ACC112 (cell line): ENCODE measurements around the gene SHISAL2A.
A peak's percentile ranks its signal among the peaks of the same experiment; 100 is the strongest.

Experiments
- H2AFZ ChIP-seq: fragments of 200-600 bp; sonication (generic); one replicate; pipeline ENCODE4 v1.6.0; 2017; ENCODE audit warnings: antibody characterized with exemption, low read length; ENCODE audit not compliant: unreplicated experiment
- H3K27ac ChIP-seq: fragments of 200-600 bp; sonication (generic); 2 replicates; pipeline ENCODE4 v1.5.1; 2014; ENCODE audit warnings: low read depth, mild to moderate bottlenecking, antibody characterized with exemption, low read length, moderate library complexity
- H3K27me3 ChIP-seq: fragments of 200-600 bp; sonication (generic); 2 replicates; pipeline ENCODE4 v1.6.1; 2014; ENCODE audit warnings: mild to moderate bottlenecking, antibody characterized with exemption, low read length, moderate library complexity, mixed read lengths; ENCODE audit not compliant: insufficient read depth
- H3K36me3 ChIP-seq: fragments of 200-600 bp; sonication (generic); 2 replicates; pipeline ENCODE4 v1.6.1; 2016; ENCODE audit warnings: mild to moderate bottlenecking, antibody characterized with exemption, low read length, moderate library complexity, mixed read lengths; ENCODE audit not compliant: insufficient read depth
- H3K4me1 ChIP-seq: fragments of 200-600 bp; sonication (generic); one replicate; pipeline ENCODE4 v1.6.1; 2016; ENCODE audit warnings: low read length, mixed read lengths; ENCODE audit not compliant: insufficient read depth, unreplicated experiment, control insufficient read depth
- H3K4me3 ChIP-seq: fragments of 200-600 bp; sonication (generic); 2 replicates; pipeline ENCODE4 v1.5.1; 2014; ENCODE audit warnings: mild to moderate bottlenecking, low read depth, low read length
- H3K79me2 ChIP-seq: fragments of 200-600 bp; sonication (generic); one replicate; pipeline ENCODE4 v1.6.0; 2016; ENCODE audit warnings: low read length; ENCODE audit not compliant: control insufficient read depth, unreplicated experiment, insufficient read depth

SHISAL2A gene

DNA sequence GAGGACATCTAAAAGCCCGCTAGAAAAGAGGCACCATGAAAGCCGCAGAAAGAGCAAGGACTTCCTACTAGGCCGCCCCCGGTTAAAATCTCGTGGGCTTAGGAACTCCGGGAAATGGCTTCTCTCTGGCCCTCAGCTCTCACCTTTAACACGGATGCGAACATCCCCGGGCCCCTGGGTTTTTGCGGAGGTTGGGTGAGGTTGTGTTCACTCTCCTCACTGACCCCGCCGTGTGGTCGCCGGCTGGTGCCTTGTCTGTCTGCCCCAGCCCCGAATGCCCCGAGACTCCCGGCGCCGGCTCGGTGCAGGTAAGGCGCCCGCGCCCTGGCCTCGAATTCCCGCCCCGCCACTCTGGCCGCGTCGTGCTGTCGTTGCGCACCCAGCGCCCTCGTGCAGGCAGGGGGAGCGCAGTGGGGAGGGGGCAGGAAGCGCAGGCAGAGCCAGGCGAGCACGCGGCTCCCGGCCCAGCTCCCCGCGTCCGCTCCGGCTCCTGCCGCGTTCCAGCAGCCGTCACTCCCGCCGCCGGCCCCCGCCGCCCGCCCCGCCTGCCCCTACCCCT is at the start of gene SHISAL2A:
Gene SHISAL2A (plus strand): TSS at position 437 of the 559 bp plus-strand sequence. CDS start 326 bp downstream, outside the sequence.
- no peak within 1 kb of the TSS for H3K27ac ChIP-seq
- peaks cover 35% of the 10 kb centered on the region for H3K27me3 ChIP-seq
- no peaks in the 10 kb centered on the region for H3K79me2 ChIP-seq
- no peaks in the 10 kb centered on the region for H3K36me3 ChIP-seq
- H3K4me1 ChIP-seq, result no peaks in the 10 kb centered on the region
- H3K4me3 ChIP-seq, result peak within 1 kb of the TSS; percentile 66
- H2AFZ ChIP-seq, result no peak within 1 kb of the TSS

DNA sequence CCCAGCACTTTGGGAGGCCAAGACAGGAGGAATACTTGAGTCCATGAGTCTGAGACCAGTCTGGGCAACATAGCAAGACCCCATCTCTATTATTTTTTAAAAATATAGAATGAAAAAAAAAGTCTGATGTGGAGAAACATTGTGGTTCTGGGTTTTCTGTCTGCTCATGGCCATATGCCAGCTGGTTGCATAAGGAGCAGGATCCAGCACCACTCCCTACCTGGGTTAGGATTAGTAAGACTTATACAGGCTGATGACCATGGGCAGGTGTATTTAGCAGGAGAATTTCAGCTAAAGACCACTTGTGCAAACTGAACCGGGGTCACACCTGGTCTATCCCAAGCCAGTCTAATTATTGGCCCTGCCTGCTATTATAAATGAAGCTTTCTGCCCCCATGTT is 47.5 kb upstream of the SHISAL2A start:
- no peak overlapping the region for H3K4me3 ChIP-seq
- H3K36me3 ChIP-seq, result no peaks in the 10 kb centered on the region
- H3K79me2 ChIP-seq, result no peaks in the 10 kb centered on the region

DNA sequence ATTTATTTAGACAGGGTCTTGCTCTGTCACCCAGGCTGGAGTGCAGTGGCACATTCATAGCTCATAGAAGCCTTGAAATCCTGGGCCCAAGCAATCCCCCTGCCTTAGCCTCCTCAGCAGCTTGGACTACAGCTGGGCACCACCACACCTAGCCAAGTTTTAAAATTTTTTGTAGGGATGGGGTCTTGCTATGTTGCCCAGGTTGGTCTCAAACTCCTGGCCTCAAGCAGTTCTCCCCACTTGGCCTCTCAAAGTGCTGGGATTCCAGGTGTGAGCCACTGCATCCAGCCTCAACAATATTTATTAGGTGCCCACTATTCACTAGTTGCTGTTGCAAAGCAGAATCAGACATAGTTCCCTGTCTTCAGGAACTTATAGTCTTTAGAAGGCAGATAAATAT is 44.9 kb upstream of the SHISAL2A start:
- Histone ChIP-seq H3K27me3 (peaks cover 11% of the 10 kb centered on the region; the same call in 1 of the 2 replicates), H3K79me2 (no peaks in the 10 kb centered on the region), H2AFZ (no peak overlapping the region), H3K4me3 (no peak overlapping the region), H3K36me3 (no peaks in the 10 kb centered on the region), H3K27ac (no peak overlapping the region), H3K4me1 (no peaks in the 10 kb centered on the region)

More for the DNA sequence above, 47.5 kb upstream of the SHISAL2A start:
- Histone ChIP-seq H2AFZ (no peak overlapping the region), H3K27me3 (peaks cover 18% of the 10 kb centered on the region; the same call in 1 of the 2 replicates), H3K4me1 (no peaks in the 10 kb centered on the region), H3K27ac (no peak overlapping the region)

DNA sequence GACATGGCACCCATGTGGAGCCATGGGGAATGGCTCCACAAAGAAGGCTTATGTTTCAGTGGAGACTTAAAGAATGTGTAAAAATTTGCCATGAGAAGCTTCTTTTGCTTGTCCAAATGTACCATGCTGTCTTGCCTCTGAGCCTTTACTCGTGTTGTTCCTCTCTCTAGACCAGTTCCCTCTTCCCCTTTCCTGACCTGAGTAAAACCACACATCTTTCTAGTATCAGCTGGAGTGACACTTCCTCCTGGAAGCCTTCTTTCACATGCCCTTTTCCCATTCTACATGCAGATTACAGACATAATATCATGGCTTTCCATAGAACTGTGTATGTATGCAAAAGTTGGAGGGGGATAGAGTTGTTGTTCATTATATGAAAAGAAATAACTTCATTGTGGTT is 44.4 kb upstream of the SHISAL2A start:
- no peaks in the 10 kb centered on the region for H3K36me3 ChIP-seq
- H2AFZ ChIP-seq, result no peak overlapping the region
- H3K27me3 ChIP-seq, result peaks cover 11% of the 10 kb centered on the region; the same call in 1 of the 2 replicates
- no peak overlapping the region for H3K27ac ChIP-seq
- H3K79me2 ChIP-seq, result no peaks in the 10 kb centered on the region
- no peak overlapping the region for H3K4me3 ChIP-seq
- no peaks in the 10 kb centered on the region for H3K4me1 ChIP-seq

DNA sequence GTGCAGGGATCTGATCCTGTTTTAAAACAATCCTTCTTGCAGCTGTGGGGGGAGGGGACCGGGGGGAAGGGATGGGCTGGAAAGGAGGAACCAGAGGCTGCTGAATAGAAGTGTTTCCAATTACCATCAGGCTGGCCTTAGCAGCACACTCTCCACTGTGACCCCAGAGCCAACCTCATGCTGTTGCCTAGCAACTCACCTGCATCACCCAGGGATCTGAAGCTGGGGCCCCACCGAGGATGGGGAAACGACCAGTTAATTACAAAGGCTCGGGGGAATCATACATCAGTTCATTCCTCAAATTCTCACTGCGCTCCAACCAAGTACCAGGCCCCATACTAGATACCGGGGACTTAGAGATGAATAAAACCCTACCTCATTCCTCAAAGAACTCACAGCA is 42.7 kb upstream of the SHISAL2A start:
- no peak overlapping the region for H3K4me3 ChIP-seq
- no peaks in the 10 kb centered on the region for H3K4me1 ChIP-seq
- no peaks in the 10 kb centered on the region for H3K79me2 ChIP-seq
- no peaks in the 10 kb centered on the region for H3K36me3 ChIP-seq
- no peak overlapping the region for H2AFZ ChIP-seq
- peaks cover 4% of the 10 kb centered on the region; the same call in 1 of the 2 replicates for H3K27me3 ChIP-seq
- no peak overlapping the region for H3K27ac ChIP-seq

DNA sequence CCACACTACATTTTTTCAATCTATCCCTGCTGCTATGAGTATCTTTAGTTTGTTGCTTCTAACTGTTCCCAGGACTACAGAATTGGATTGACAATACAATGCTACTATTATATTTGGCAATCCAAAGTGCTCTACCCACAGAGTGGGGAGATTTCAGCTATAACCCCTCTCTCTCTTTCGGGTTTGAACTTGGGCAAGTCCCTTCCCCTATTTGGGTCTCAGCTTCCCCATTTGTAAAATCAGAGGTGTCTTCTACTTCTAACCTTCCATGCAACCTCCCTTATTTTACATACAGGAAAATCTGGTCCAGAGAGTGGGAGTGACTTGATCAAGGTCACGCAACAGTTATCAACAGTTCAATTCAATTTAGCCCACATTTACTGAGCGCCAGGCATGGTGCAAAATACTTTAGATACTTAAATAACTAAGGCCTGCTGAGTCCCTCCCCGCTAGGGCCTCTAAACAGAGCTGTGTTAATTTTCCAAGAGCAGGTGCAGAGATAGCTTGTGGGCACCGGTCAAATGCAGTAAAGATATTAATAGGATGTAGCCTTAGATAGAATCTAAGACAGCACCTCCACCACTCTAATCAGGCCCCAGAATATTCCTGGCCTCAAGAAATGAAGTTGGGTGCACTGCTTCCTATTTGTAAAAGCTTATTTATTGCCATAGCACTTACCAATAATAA is 40.2 kb upstream of the SHISAL2A start:
- Histone ChIP-seq H3K27ac (no peak overlapping the region), H2AFZ (no peak overlapping the region), H3K4me3 (no peak overlapping the region), H3K36me3 (no peaks in the 10 kb centered on the region), H3K4me1 (no peaks in the 10 kb centered on the region), H3K27me3 (peaks cover 4% of the 10 kb centered on the region; the same call in 1 of the 2 replicates), H3K79me2 (no peaks in the 10 kb centered on the region)

DNA sequence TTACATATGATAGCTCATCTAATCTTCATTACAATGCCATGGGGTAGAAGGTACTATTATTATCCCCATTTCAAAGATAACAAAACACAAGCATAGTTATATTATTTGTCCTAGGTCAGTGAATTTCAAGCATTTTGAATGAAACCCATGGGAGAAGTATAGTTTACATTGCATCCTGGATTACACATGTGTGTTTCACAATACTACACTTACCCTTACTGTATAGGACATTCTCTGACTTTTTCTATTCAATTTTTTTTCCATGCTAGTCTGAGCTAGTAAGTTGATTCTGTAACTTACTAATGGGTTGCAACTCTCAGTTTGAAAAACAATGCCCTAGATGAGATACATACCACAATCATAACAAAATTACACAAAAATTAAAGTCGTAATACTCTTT is 39.5 kb upstream of the SHISAL2A start:
- no peak overlapping the region for H3K4me3 ChIP-seq
- H3K36me3 ChIP-seq, result no peaks in the 10 kb centered on the region
- H2AFZ ChIP-seq, result no peak overlapping the region
- H3K79me2 ChIP-seq, result no peaks in the 10 kb centered on the region
- peaks cover 4% of the 10 kb centered on the region; the same call in 1 of the 2 replicates for H3K27me3 ChIP-seq
- H3K27ac ChIP-seq, result no peak overlapping the region
- no peaks in the 10 kb centered on the region for H3K4me1 ChIP-seq

DNA sequence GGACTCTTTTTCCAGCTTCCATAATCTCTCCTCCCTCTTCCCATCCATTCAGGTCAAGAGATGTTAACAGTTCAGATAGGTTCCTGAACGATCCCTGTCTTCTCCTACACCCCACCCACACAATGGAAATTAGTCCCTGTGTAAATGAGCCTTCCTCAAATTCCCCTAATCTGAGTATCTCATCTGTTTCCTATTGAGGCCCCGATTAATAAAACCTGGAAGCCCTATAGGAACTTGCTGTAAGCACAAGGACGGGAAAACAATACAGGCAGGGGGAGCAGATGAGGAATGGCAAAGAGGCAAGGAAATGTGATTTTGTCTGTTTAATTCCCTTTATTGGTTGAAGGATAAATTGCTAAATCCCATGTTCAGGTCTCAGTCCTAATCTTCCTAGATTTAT is 37.9 kb upstream of the SHISAL2A start:
- Histone ChIP-seq H3K4me1 (no peaks in the 10 kb centered on the region), H3K79me2 (no peaks in the 10 kb centered on the region), H3K36me3 (no peaks in the 10 kb centered on the region), H3K4me3 (no peak overlapping the region), H2AFZ (no peak overlapping the region), H3K27me3 (peaks cover under 1% of the 10 kb centered on the region; the same call in 1 of the 2 replicates), H3K27ac (no peak overlapping the region)

DNA sequence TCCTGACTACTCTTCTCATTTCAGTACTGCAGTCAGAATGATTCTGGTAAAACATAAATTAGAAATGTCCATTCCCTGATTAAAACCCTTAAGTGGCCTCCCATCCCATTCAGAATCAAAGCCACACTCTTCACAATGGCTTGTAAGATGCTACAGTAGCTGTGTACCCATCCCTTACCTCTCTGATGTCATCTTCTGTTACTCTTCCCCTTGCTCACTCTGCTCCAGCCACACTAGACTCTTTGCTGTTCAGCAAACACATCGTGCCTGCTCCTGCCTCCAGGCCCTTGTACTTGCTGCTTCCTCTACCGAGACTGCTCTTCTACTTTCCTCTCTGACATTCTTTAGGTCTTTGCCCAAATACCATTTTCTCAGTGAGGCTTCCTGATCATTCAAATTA is 35.1 kb upstream of the SHISAL2A start:
- Histone ChIP-seq H3K4me3 (no peak overlapping the region), H2AFZ (no peak overlapping the region), H3K36me3 (no peaks in the 10 kb centered on the region)

DNA sequence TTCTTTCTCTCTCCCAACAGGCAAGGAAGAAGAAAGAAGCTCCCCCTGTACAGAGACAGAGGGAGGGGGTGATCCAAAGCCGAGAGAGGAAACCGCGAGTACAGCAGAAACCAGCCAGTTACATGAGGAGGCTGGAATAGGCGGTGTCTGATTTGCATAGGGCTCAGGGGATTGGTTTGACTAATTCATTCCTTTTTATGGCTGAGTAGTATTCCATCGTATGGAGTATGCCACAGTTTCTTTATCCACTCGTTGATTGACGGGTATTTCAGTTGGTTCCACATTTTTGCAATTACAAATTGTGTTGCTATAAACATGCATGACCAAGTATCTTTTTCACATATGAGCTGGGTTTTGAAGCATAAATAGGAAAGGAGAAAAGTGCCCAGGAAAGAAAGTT is 34.2 kb upstream of the SHISAL2A start:
- H3K36me3 ChIP-seq, result no peaks in the 10 kb centered on the region
- no peak overlapping the region for H2AFZ ChIP-seq
- peaks cover 12% of the 10 kb centered on the region for H3K79me2 ChIP-seq
- no peak overlapping the region for H3K4me3 ChIP-seq
- peaks cover 12% of the 10 kb centered on the region for H3K4me1 ChIP-seq
- no peaks in the 10 kb centered on the region for H3K27me3 ChIP-seq
- no peak overlapping the region for H3K27ac ChIP-seq

More for the DNA sequence above, 35.1 kb upstream of the SHISAL2A start:
- Histone ChIP-seq H3K27me3 (no peaks in the 10 kb centered on the region), H3K4me1 (peaks cover 8% of the 10 kb centered on the region), H3K79me2 (peaks cover 5% of the 10 kb centered on the region), H3K27ac (no peak overlapping the region)

DNA sequence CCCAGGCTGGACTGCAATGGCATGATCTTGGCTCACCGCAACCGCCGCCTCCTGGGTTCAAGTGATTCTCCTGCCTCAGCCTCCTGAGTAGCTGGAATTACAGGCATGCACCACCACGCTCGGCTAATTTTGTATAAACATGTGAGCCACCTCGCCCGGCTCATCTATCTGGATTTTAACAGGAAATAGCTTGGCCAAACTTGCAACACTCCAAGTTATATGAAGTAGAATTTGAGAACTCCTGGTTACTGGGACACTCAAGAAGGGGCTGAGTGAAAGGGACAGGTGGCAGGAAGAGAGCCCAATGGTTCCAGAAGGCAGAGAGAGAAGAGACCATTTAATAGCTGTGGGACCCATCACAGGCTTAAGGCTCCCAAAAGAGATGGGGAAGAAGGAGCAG is 33.7 kb upstream of the SHISAL2A start:
- no peak overlapping the region for H3K4me3 ChIP-seq
- H3K4me1 ChIP-seq, result peaks cover 16% of the 10 kb centered on the region
- H3K79me2 ChIP-seq, result peaks cover 17% of the 10 kb centered on the region
- no peaks in the 10 kb centered on the region for H3K36me3 ChIP-seq
- H2AFZ ChIP-seq, result no peak overlapping the region
- H3K27me3 ChIP-seq, result no peaks in the 10 kb centered on the region
- no peak overlapping the region for H3K27ac ChIP-seq
